ENCODE data around the gene HAUS8.

The HAUS8 gene

GRCh38 chr19:17079710-17080439, 4.6 kb upstream of the HAUS8 start:
- H3K36me3 Mint-ChIP-seq (ENCODE audit: low read depth), result no peaks in the 10 kb centered on the region
- TF ChIP-seq, protein P1, sequence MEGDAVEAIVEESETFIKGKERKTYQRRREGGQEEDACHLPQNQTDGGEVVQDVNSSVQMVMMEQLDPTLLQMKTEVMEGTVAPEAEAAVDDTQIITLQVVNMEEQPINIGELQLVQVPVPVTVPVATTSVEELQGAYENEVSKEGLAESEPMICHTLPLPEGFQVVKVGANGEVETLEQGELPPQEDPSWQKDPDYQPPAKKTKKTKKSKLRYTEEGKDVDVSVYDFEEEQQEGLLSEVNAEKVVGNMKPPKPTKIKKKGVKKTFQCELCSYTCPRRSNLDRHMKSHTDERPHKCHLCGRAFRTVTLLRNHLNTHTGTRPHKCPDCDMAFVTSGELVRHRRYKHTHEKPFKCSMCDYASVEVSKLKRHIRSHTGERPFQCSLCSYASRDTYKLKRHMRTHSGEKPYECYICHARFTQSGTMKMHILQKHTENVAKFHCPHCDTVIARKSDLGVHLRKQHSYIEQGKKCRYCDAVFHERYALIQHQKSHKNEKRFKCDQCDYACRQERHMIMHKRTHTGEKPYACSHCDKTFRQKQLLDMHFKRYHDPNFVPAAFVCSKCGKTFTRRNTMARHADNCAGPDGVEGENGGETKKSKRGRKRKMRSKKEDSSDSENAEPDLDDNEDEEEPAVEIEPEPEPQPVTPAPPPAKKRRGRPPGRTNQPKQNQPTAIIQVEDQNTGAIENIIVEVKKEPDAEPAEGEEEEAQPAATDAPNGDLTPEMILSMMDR (IDR thresholded peaks at IDR 0.05), result no peak
- peak overlapping the region; percentile 85 for H3K27ac Mint-ChIP-seq
- H3K9me3 Mint-ChIP-seq, result no peaks in the 10 kb centered on the region
- H3K4me1 Mint-ChIP-seq, result peaks cover 53% of the 10 kb centered on the region
- no peak overlapping the region for H3K4me3 Mint-ChIP-seq
- no peaks in the 10 kb centered on the region for H3K27me3 Mint-ChIP-seq (ENCODE audit: low read depth, poor library complexity)
- DNase-seq, result no peak

- H3K27me3 Mint-ChIP-seq (ENCODE audit: low read depth, poor library complexity), result no peaks in the 10 kb centered on the region
- TF ChIP-seq, protein P1 (IDR thresholded peaks at IDR 0.05), result no peak
- peaks cover 60% of the 10 kb centered on the region for H3K4me1 Mint-ChIP-seq
- H3K27ac Mint-ChIP-seq, result peak overlapping the region; percentile 85
- no peaks in the 10 kb centered on the region for H3K36me3 Mint-ChIP-seq (ENCODE audit: low read depth)
- H3K4me3 Mint-ChIP-seq, result no peak overlapping the region
- no peaks in the 10 kb centered on the region for H3K9me3 Mint-ChIP-seq
- DNase-seq, result no peak
Measured at GRCh38 chr19:17078920-17079709, 3.9 kb upstream of the HAUS8 start.

GRCh38 chr19:17078036-17078919, 3.0 kb upstream of the HAUS8 start:
- H3K9me3 Mint-ChIP-seq, result no peaks in the 10 kb centered on the region
- TF ChIP-seq, protein P1 (IDR thresholded peaks at IDR 0.05), result no peak
- H3K4me3 Mint-ChIP-seq, result peak overlapping the region; percentile 97
- no peaks in the 10 kb centered on the region for H3K27me3 Mint-ChIP-seq (ENCODE audit: low read depth, poor library complexity)
- H3K36me3 Mint-ChIP-seq (ENCODE audit: low read depth), result peaks cover under 1% of the 10 kb centered on the region
- DNase-seq, result no peak
- peaks cover 68% of the 10 kb centered on the region for H3K4me1 Mint-ChIP-seq
- H3K27ac Mint-ChIP-seq, result no peak overlapping the region

- H3K27me3 Mint-ChIP-seq (ENCODE audit: low read depth, poor library complexity), result no peaks in the 10 kb centered on the region
- H3K4me1 Mint-ChIP-seq, result peaks cover 75% of the 10 kb centered on the region
- peaks cover 8% of the 10 kb centered on the region for H3K36me3 Mint-ChIP-seq (ENCODE audit: low read depth)
- peak overlapping the region; percentile 97 for H3K4me3 Mint-ChIP-seq
- no peak for DNase-seq
- TF ChIP-seq, protein P1 (IDR thresholded peaks at IDR 0.05), result no peak
- peak overlapping the region; percentile 43 for H3K27ac Mint-ChIP-seq
- H3K9me3 Mint-ChIP-seq, result no peaks in the 10 kb centered on the region
Measured at GRCh38 chr19:17077447-17078028, 2.3 kb upstream of the HAUS8 start.

- Mint-ChIP-seq H3K9me3 (no peaks in the 10 kb centered on the region), H3K4me1 (peaks cover 67% of the 10 kb centered on the region), H3K36me3 (ENCODE audit: low read depth) (peaks cover 10% of the 10 kb centered on the region), H3K27me3 (ENCODE audit: low read depth, poor library complexity) (no peaks in the 10 kb centered on the region), H3K4me3 (peak overlapping the region; percentile 97), H3K27ac (peak overlapping the region; percentile 72)
- TF ChIP-seq, protein P1 (IDR thresholded peaks at IDR 0.05), result no peak
- DNase-seq, result peak; percentile 20
Measured at GRCh38 chr19:17076543-17076991, 1.3 kb upstream of the HAUS8 start.
